Colonic mucosa (tissue), 4 donors: ENCODE results near the gene PDIA2. TPM values are rescaled to one million over a fixed set of nuclear protein-coding genes. Genes with fewer than 3 reads are reported as not detected.
"Not testable (repeated sequence)": the region's sequence is repeated elsewhere in the genome, so short reads cannot be mapped to it uniquely, and the experiment has no call there.

Experiments used
- DNase-seq: peaks from one replicate; pipeline ENCODE4 v3.0.0-alpha.2; 2020
- H3K27ac ChIP-seq: fragments of 200-600 bp; one replicate; pipeline ENCODE4 v1.8.0; 2021
- H3K27me3 ChIP-seq: fragments of 200-600 bp; one replicate; pipeline ENCODE4 v1.8.0; 2021
- H3K36me3 ChIP-seq: fragments of 200-600 bp; one replicate; pipeline ENCODE4 v1.8.0; 2021
- H3K4me1 ChIP-seq: fragments of 200-600 bp; one replicate; pipeline ENCODE4 v1.8.0; 2021; ENCODE audit warnings: mild to moderate bottlenecking
- H3K4me3 ChIP-seq: fragments of 200-600 bp; one replicate; pipeline ENCODE4 v1.8.0; 2021
- H3K9ac ChIP-seq, 2 donors: one replicate each; pipeline ENCODE4 v1.7.0; 2013; ENCODE audit warnings: control low read depth in 2 of 2, low read depth in 2 of 2, low read length in 2 of 2
- H3K9me3 ChIP-seq: fragments of 200-600 bp; one replicate; pipeline ENCODE4 v1.8.0; 2021
- intact Hi-C: fragments of 100-400 bp; cut with DNase I; formaldehyde crosslinking; loops from one replicate; pipeline ENCODE4 v1.14.1; 2022
- total RNA-seq, 2 donors: library from RNA; stranded (reverse); fragmentation: NEBNext Ultra II Directional in 1 of 2; extraction: Animal tissue kit (Norgen Biotek cat#: 25700) in 1 of 2; gene quantifications; one replicate each; pipeline ENCODE4 v1.2.1, GENCODE V29; 2021
- TF ChIP-seq, protein P1 (sequence below): fragments of 200-600 bp; IDR thresholded peaks from one replicate; pipeline ENCODE4 v1.8.0; 2022; ENCODE audit warnings: antibody characterized with exemption, mild to moderate bottlenecking
- donor health status: healthy.
- donor health status: DM: no; HTN: no; CAD: no.
- donor health status: DM: no; HTN: no; CAD: no.

Gene PDIA2
- total RNA-seq, 2 donors from 2014 or later = 1.4 to 2.6 TPM

GRCh38 chr16:333406-334094 is 50.6 kb downstream of the PDIA2 start:
- intact Hi-C loops = no loop called here
- H3K4me1 ChIP-seq = peaks cover 11% of the 10 kb centered on the region

GRCh38 chr16:334164-334832 is 51.3 kb downstream of the PDIA2 start:
- H3K4me1 ChIP-seq, H3K9ac ChIP-seq, intact Hi-C loops, DNase-seq, H3K27me3 ChIP-seq, H3K9me3 ChIP-seq, H3K4me3 ChIP-seq, H3K36me3 ChIP-seq, H3K27ac ChIP-seq: not testable (repeated sequence)

More at GRCh38 chr16:333406-334094, 50.6 kb downstream of the PDIA2 start:
- Histone ChIP-seq H3K36me3 (no peaks in the 10 kb centered on the region), H3K27ac (no peak overlapping the region), H3K4me3 (no peak overlapping the region), H3K9ac (no peak overlapping the region), H3K27me3 (no peaks in the 10 kb centered on the region), H3K9me3 (no peaks in the 10 kb centered on the region)
- TF ChIP-seq, protein P1, sequence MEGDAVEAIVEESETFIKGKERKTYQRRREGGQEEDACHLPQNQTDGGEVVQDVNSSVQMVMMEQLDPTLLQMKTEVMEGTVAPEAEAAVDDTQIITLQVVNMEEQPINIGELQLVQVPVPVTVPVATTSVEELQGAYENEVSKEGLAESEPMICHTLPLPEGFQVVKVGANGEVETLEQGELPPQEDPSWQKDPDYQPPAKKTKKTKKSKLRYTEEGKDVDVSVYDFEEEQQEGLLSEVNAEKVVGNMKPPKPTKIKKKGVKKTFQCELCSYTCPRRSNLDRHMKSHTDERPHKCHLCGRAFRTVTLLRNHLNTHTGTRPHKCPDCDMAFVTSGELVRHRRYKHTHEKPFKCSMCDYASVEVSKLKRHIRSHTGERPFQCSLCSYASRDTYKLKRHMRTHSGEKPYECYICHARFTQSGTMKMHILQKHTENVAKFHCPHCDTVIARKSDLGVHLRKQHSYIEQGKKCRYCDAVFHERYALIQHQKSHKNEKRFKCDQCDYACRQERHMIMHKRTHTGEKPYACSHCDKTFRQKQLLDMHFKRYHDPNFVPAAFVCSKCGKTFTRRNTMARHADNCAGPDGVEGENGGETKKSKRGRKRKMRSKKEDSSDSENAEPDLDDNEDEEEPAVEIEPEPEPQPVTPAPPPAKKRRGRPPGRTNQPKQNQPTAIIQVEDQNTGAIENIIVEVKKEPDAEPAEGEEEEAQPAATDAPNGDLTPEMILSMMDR = no peak
- DNase-seq = no peak

GRCh38 chr16:334861-335632 is 52.1 kb downstream of the PDIA2 start:
- H3K27ac ChIP-seq, H3K36me3 ChIP-seq, H3K27me3 ChIP-seq, intact Hi-C loops, DNase-seq, H3K9ac ChIP-seq, H3K4me3 ChIP-seq, H3K9me3 ChIP-seq: not testable (repeated sequence)
- H3K4me1 ChIP-seq = peaks cover 15% of the 10 kb centered on the region

DNA sequence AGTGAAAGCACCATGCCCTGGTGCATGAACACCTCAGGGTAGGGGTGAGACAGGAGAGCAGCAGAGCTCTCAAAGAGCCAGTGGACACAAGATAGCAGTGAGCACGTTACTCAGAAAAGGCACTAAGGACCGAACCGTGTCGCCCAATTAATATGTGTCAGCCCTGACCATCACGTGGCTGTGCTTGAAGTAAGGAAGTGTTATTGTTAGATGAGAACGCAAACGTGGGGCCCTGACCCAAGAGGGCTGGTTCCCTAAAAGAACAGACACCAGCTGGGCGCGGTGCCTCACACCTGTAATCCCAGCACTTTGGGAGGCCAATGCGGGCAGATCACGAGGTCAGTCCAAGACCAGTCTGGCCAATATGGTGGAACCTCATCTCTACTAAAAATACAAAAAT is 53.3 kb downstream of the PDIA2 start:
- no peaks in the 10 kb centered on the region for H3K27me3 ChIP-seq
- intact Hi-C loops = no loop called here
- H3K36me3 ChIP-seq = no peaks in the 10 kb centered on the region
- DNase-seq = no peak
- no peak overlapping the region for H3K27ac ChIP-seq
- H3K9me3 ChIP-seq = no peaks in the 10 kb centered on the region
- H3K4me1 ChIP-seq = peaks cover 14% of the 10 kb centered on the region
- no peak overlapping the region for H3K9ac ChIP-seq
- H3K4me3 ChIP-seq = no peak overlapping the region
- TF ChIP-seq, protein P1 = no peak

Other genes starting within 250 kb of the PDIA2 start
- gene POLR3K, start 229.6 kb upstream of the PDIA2 start, total RNA-seq = 10 to 100 TPM in 1 of 2 donors, 1 to 10 TPM in 1; 8.5 to 23.6 TPM
- 10 to 100 TPM; 20.6 to 48.3 TPM for gene SNRNP25, start 229.3 kb upstream of the PDIA2 start, total RNA-seq
- 10 to 100 TPM; 28.6 to 35.3 TPM for gene RHBDF1, start 210.5 kb upstream of the PDIA2 start, total RNA-seq
- gene MPG, start 204.9 kb upstream of the PDIA2 start, total RNA-seq = 10 to 100 TPM; 39.3 to 42.1 TPM
- gene NPRL3, start 144.5 kb upstream of the PDIA2 start, total RNA-seq = 10 to 100 TPM; 13.4 to 26.4 TPM
- gene HBZ, start 130.5 kb upstream of the PDIA2 start, total RNA-seq = 1 to 10 TPM in 1 of 2 donors, not detected in 1; 1.4 TPM
- gene HBM, start 117.2 kb upstream of the PDIA2 start, total RNA-seq = not detected
- 10 to 100 TPM in 1 of 2 donors, 1 to 10 TPM in 1; 3.5 to 64.9 TPM for gene HBA2, start 110.3 kb upstream of the PDIA2 start, total RNA-seq
- gene HBA1, start 106.5 kb upstream of the PDIA2 start, total RNA-seq = 10 to 100 TPM in 1 of 2 donors, 1 to 10 TPM in 1; 7.4 to 50.3 TPM
- gene HBQ1, start 102.7 kb upstream of the PDIA2 start, total RNA-seq = not detected
- 10 to 100 TPM; 37.1 to 55.4 TPM for gene LUC7L, start 53.7 kb upstream of the PDIA2 start, total RNA-seq
- gene FAM234A, start 48.3 kb upstream of the PDIA2 start, total RNA-seq = 100 to 1,000 TPM; 105 to 124 TPM
- 1 to 10 TPM; 2.9 to 4.0 TPM for gene RGS11, start 7.2 kb upstream of the PDIA2 start, total RNA-seq
- 10 to 100 TPM in 1 of 2 donors, 1 to 10 TPM in 1; 1.8 to 20.0 TPM for gene ARHGDIG, start 2.6 kb upstream of the PDIA2 start, total RNA-seq
- gene AXIN1, start 69.6 kb downstream of the PDIA2 start, total RNA-seq = 10 to 100 TPM; 33.4 to 34.3 TPM
- 10 to 100 TPM; 59.4 to 75.4 TPM for gene MRPL28, start 87.4 kb downstream of the PDIA2 start, total RNA-seq
- gene PGAP6, start 98.8 kb downstream of the PDIA2 start, total RNA-seq = 100 to 1,000 TPM in 1 of 2 donors, 10 to 100 TPM in 1; 99.6 to 102 TPM
- gene NME4, start 114.0 kb downstream of the PDIA2 start, total RNA-seq = 10 to 100 TPM; 38.3 to 63.6 TPM
- 10 to 100 TPM; 31.3 to 50.2 TPM for gene DECR2, start 118.7 kb downstream of the PDIA2 start, total RNA-seq
- 10 to 100 TPM; 20.9 to 22.3 TPM for gene RAB11FIP3, start 142.5 kb downstream of the PDIA2 start, total RNA-seq
- gene CAPN15, start 244.5 kb downstream of the PDIA2 start, total RNA-seq = 100 to 1,000 TPM in 1 of 2 donors, 10 to 100 TPM in 1; 74.6 to 139 TPM